GM12892 (cell line): Measurements from ENCODE around the gene SLC1A3.

Source experiments
- POLR2A ChIP-seq: IDR thresholded peaks from 2 replicates; pipeline ENCODE4 v1.6.1; 2011; ENCODE audit warnings: low read depth, low read length, control low read depth
- POLR2AphosphoS5 ChIP-seq: IDR thresholded peaks from 2 replicates; pipeline ENCODE4 v1.6.1; 2011; ENCODE audit warnings: low read depth, low read length, control low read depth

- TF ChIP-seq POLR2A, result no peak
- no peak for TF ChIP-seq POLR2AphosphoS5
Measured at GRCh38 chr5:36721664-36722235, 115.3 kb downstream of the SLC1A3 start.
